GM18498 (cell line): ENCODE results near the gene UNKL.
A peak's percentile ranks its signal among the peaks of the same experiment; 100 is the strongest.

Source experiments
- ATAC-seq: cut with Tn5 transposase; IDR thresholded peaks from one replicate; pipeline ENCODE4 v1.9.1; 2021; ENCODE audit warnings: mild to moderate bottlenecking, moderate library complexity; ENCODE audit not compliant: unreplicated experiment

UNKL gene

GRCh38 chr16:1356061-1356900 is 58.2 kb downstream of the UNKL start:
- ATAC-seq, result no peak

- ATAC-seq, result no peak
These were observed 58.9 kb downstream of the UNKL start for GRCh38 chr16:1355591-1355990.

GRCh38 chr16:1354815-1355540 is 59.5 kb downstream of the UNKL start:
- no peak for ATAC-seq

- ATAC-seq, result peak; percentile 82
These were observed 62.7 kb downstream of the UNKL start, which contains the start of the genes GNPTG and TSR3 for GRCh38 chr16:1351582-1352362. GNPTG (plus strand) TSS chr16:1351931; CDS start chr16:1351966, 35 bp downstream. TSR3 (minus strand) TSS chr16:1351878; CDS start chr16:1351804, 74 bp downstream.

- ATAC-seq, result no peak
These were observed 63.3 kb downstream of the UNKL start for GRCh38 chr16:1351215-1351581.

- no peak for ATAC-seq
These were observed 63.8 kb downstream of the UNKL start for GRCh38 chr16:1350691-1351090.

GRCh38 chr16:1349951-1350350 is 64.6 kb downstream of the UNKL start:
- no peak for ATAC-seq

GRCh38 chr16:1349351-1349750 is 65.2 kb downstream of the UNKL start:
- no peak for ATAC-seq

GRCh38 chr16:1348926-1349325 is 65.6 kb downstream of the UNKL start:
- ATAC-seq, result no peak

GRCh38 chr16:1348441-1348840 is 66.1 kb downstream of the UNKL start:
- ATAC-seq, result no peak

GRCh38 chr16:1347962-1348361 is 66.5 kb downstream of the UNKL start:
- ATAC-seq, result no peak

GRCh38 chr16:1347286-1347855 is 67.1 kb downstream of the UNKL start:
- no peak for ATAC-seq

- no peak for ATAC-seq
These were observed 67.8 kb downstream of the UNKL start for GRCh38 chr16:1346422-1347285.

GRCh38 chr16:1345651-1346421 is 68.7 kb downstream of the UNKL start:
- ATAC-seq, result no peak

GRCh38 chr16:1345087-1345486 is 69.4 kb downstream of the UNKL start:
- no peak for ATAC-seq

GRCh38 chr16:1344499-1344898 is 70.0 kb downstream of the UNKL start:
- ATAC-seq, result no peak

- ATAC-seq, result no peak
These were observed 70.9 kb downstream of the UNKL start for GRCh38 chr16:1343428-1344242.
